OCI-LY7 (cell line): ENCODE measurements around the gene CNTRL. TPM values are rescaled to one million over a fixed set of nuclear protein-coding genes. Genes with fewer than 3 reads are reported as not detected.

ENCODE experiments used
- BruUV-seq: library from RNA; stranded (reverse); fragments of 400-500 nt; replicated peaks from 2 replicates; lab custom pipeline; 2021; lab: Mats Ljungman, UMichigan
- CTCF ChIA-PET: fragments of 300-600 bp; sonication (Branson Sonifier 250); formaldehyde crosslinking; loops from one replicate; lab custom pipeline; 2022; ENCODE audit warnings: antibody characterized with exemption; ENCODE audit not compliant: unreplicated experiment; lab: Charles Lee
- POLR2A ChIA-PET: fragments of 300-600 bp; sonication (Branson Sonifier 250); formaldehyde crosslinking; loops from one replicate; lab custom pipeline; 2022; ENCODE audit warnings: antibody characterized with exemption; lab: Charles Lee
- DNase-seq: peaks from one replicate; pipeline ENCODE4 v3.0.0-alpha.2; 2015; ENCODE audit warnings: low spot score
- H2AFZ ChIP-seq: fragments of 200-600 bp; sonication (generic), shearing (Covaris generic); 2 replicates; pipeline ENCODE4 v1.6.1; 2014; ENCODE audit warnings: mild to moderate bottlenecking, antibody characterized with exemption, low read length, moderate library complexity
- H3K27ac ChIP-seq: fragments of 200-600 bp; sonication (generic); 2 replicates; pipeline ENCODE4 v1.5.1; 2014; ENCODE audit warnings: mixed run types, low read depth, mild to moderate bottlenecking, moderate library complexity, low read length, inconsistent platforms; ENCODE audit not compliant: poor library complexity, severe bottlenecking
- H3K36me3 ChIP-seq: fragments of 200-600 bp; sonication (generic); 2 replicates; pipeline ENCODE4 v1.6.1; 2014; ENCODE audit warnings: mild to moderate bottlenecking, antibody characterized with exemption, low read length, moderate library complexity, mixed read lengths; ENCODE audit not compliant: insufficient read depth
- H3K4me1 ChIP-seq: fragments of 200-600 bp; sonication (generic); 2 replicates; pipeline ENCODE4 v1.5.1; 2014; ENCODE audit warnings: mild to moderate bottlenecking, low read length; ENCODE audit not compliant: insufficient read depth, poor library complexity, severe bottlenecking
- H3K4me2 ChIP-seq: fragments of 200-600 bp; sonication (generic); 2 replicates; pipeline ENCODE4 v1.6.1; 2014; ENCODE audit warnings: mild to moderate bottlenecking, low read length
- H3K4me3 ChIP-seq: fragments of 200-600 bp; sonication (generic); 2 replicates; pipeline ENCODE4 v1.5.1; 2014; ENCODE audit warnings: mild to moderate bottlenecking, low read depth, low read length; ENCODE audit not compliant: poor library complexity, severe bottlenecking
- H3K79me2 ChIP-seq: fragments of 200-600 bp; sonication (generic); 2 replicates; pipeline ENCODE4 v1.6.1; 2016; ENCODE audit warnings: low read depth, mild to moderate bottlenecking, low read length, moderate library complexity, mixed read lengths; ENCODE audit not compliant: insufficient read depth
- H3K9me2 ChIP-seq: fragments of 200-600 bp; sonication (generic); 2 replicates; pipeline ENCODE4 v1.6.1; 2016; ENCODE audit warnings: mild to moderate bottlenecking, low read length, mixed read lengths; ENCODE audit not compliant: insufficient read depth
- H3K9me3 ChIP-seq: fragments of 200-600 bp; sonication (generic); 2 replicates; pipeline ENCODE4 v1.6.1; 2014; ENCODE audit warnings: mild to moderate bottlenecking, mixed run types, low read length, mixed read lengths
- H4K20me1 ChIP-seq: fragments of 200-600 bp; sonication (generic); 2 replicates; pipeline ENCODE4 v1.6.1; 2014; ENCODE audit warnings: mild to moderate bottlenecking, antibody characterized with exemption, low read length, moderate library complexity, mixed read lengths; ENCODE audit not compliant: insufficient read depth
- EZH2phosphoT487 ChIP-seq: fragments of 200-600 bp; sonication (generic); IDR thresholded peaks from 2 replicates; pipeline ENCODE4 v1.6.1; 2018; ENCODE audit warnings: low read depth, borderline replicate concordance, mild to moderate bottlenecking, mixed run types, antibody characterized with exemption, low read length, moderate library complexity, mixed read lengths
- intact Hi-C: fragments of 100-400 bp; cut with micrococcal nuclease; formaldehyde crosslinking; loops from one replicate; pipeline ENCODE4 v1.10.0; 2022; ENCODE audit not compliant: unreplicated experiment
- small RNA-seq: library from RNA; depleted of rRNA; stranded (forward); fragments of <200 nt; gene quantifications from one replicate; pipeline ENCODE3, GENCODE V24; 2014
- total RNA-seq, 2 experiments: library from RNA; depleted of rRNA in 1 of 2; stranded (reverse); fragments of >200 nt in 1 of 2; shearing (Covaris generic) in 1 of 2; gene quantifications; 2 replicates each; pipeline ENCODE4 v1.2.3, GENCODE V29; 2014 to 2022
- TF ChIP-seq, protein P1 (sequence below): fragments of 200-600 bp; sonication (generic); conservative IDR thresholded peaks from 2 replicates; pipeline ENCODE4 v1.5.1; 2014; ENCODE audit warnings: mild to moderate bottlenecking, antibody characterized with exemption, low read length, moderate library complexity, mixed read lengths

Gene CNTRL
- total RNA-seq, 2 experiments from 2014 or later = 81.4 to 113 TPM

DNA sequence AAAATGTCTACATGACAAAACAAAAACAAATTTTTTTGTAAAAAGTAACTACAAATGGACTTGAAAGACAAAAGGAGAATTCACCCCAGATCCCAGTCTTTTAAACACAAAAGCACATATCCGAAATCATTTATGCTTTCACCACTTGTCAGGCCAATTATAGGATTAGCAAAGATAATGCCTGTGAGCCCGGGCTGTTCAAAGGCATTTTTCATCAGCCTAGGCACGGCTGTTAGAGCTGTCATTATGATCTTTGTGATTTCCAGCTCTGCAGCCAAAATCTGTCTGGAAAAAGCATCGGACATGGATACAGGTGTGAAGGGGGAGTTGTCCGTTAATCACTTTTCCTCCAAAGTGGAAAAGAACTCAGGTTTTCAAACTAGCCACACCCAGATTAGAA, 150.5 kb downstream of the CNTRL start:
- no peaks in the 10 kb centered on the region for H3K9me3 ChIP-seq
- no peaks in the 10 kb centered on the region for H3K4me1 ChIP-seq
- no peak for DNase-seq
- no peak overlapping the region for H3K4me3 ChIP-seq
- no TSS peak for BruUV-seq
- no peaks in the 10 kb centered on the region for H3K79me2 ChIP-seq
- ChIA-PET POLR2A (interaction anchor here (0.6 kb wide), 2 partner anchors 35 to 798 kb away, joined by 4 to 5 read pairs; no protein-coding TSS in a partner anchor), CTCF (no interaction called here)
- H2AFZ ChIP-seq = no peak overlapping the region
- TF ChIP-seq, protein P1, sequence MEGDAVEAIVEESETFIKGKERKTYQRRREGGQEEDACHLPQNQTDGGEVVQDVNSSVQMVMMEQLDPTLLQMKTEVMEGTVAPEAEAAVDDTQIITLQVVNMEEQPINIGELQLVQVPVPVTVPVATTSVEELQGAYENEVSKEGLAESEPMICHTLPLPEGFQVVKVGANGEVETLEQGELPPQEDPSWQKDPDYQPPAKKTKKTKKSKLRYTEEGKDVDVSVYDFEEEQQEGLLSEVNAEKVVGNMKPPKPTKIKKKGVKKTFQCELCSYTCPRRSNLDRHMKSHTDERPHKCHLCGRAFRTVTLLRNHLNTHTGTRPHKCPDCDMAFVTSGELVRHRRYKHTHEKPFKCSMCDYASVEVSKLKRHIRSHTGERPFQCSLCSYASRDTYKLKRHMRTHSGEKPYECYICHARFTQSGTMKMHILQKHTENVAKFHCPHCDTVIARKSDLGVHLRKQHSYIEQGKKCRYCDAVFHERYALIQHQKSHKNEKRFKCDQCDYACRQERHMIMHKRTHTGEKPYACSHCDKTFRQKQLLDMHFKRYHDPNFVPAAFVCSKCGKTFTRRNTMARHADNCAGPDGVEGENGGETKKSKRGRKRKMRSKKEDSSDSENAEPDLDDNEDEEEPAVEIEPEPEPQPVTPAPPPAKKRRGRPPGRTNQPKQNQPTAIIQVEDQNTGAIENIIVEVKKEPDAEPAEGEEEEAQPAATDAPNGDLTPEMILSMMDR = no peak
- no peak for TF ChIP-seq EZH2phosphoT487
- no peaks in the 10 kb centered on the region for H4K20me1 ChIP-seq
- H3K4me2 ChIP-seq = no peak overlapping the region
- H3K9me2 ChIP-seq = no peaks in the 10 kb centered on the region
- H3K36me3 ChIP-seq = no peaks in the 10 kb centered on the region
- H3K27ac ChIP-seq = no peak overlapping the region
- intact Hi-C loops = no loop called here

DNA sequence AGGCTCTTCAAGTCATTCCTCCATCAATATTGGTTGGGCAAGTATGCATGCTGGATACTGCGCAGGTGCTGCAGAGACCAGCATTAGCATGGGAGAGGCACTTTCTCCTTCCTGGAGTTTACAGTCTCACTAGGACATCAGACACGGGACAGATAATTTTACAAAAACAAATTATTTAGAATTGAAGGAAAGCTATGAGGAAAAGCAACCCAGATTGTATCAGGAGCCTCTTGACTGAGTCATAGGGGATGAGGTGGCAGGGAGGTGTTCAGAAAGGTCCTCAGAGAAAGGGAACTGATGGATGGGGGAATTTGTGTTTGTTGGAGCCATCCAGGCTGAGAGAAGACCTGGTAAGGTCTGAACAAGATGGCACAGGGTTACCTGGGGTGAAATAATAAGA, 151.4 kb downstream of the CNTRL start:
- BruUV-seq = no TSS peak
- Histone ChIP-seq H4K20me1 (no peaks in the 10 kb centered on the region), H3K79me2 (no peaks in the 10 kb centered on the region), H3K27ac (no peak overlapping the region), H3K4me1 (no peaks in the 10 kb centered on the region), H3K36me3 (peaks cover 3% of the 10 kb centered on the region; the same call in 1 of the 2 replicates), H3K9me3 (no peaks in the 10 kb centered on the region), H3K9me2 (no peaks in the 10 kb centered on the region), H3K4me3 (no peak overlapping the region), H2AFZ (no peak overlapping the region), H3K4me2 (no peak overlapping the region)
- intact Hi-C loops = no loop called here
- no peak for DNase-seq
- TF ChIP-seq, protein P1 = no peak
- no peak for TF ChIP-seq EZH2phosphoT487
- ChIA-PET CTCF (no interaction called here), POLR2A (interaction anchor here (1.1 kb wide), 1 partner anchor 9 kb away, joined by 3 read pairs; no protein-coding TSS in a partner anchor)

Small RNA genes lying within 50 kb of the gene (small RNA-seq; reads per million reads assigned to genes)
- gene RN7SL181P = not detected

Other genes with a start within 250 kb of the CNTRL start
- gene PSMD5, start 232.0 kb upstream of the CNTRL start, total RNA-seq (2014; rRNA removed; shearing (Covaris generic)) = 10.0 and 12.0 TPM in 2 replicates
- 33.3 and 36.8 TPM in 2 replicates for gene PSMD5, start 232.0 kb upstream of the CNTRL start, total RNA-seq (2022)
- gene PHF19, start 197.8 kb upstream of the CNTRL start, total RNA-seq (2014; rRNA removed; shearing (Covaris generic)) = 102 and 108 TPM in 2 replicates
- 211 and 214 TPM in 2 replicates for gene PHF19, start 197.8 kb upstream of the CNTRL start, total RNA-seq (2022)
- 23.7 and 24.2 TPM in 2 replicates for gene TRAF1, start 148.2 kb upstream of the CNTRL start, total RNA-seq (2014; rRNA removed; shearing (Covaris generic))
- gene TRAF1, start 148.2 kb upstream of the CNTRL start, total RNA-seq (2022) = 40.3 and 50.5 TPM in 2 replicates
- 2.7 and 3.8 TPM in 2 replicates for gene C5, start 24.7 kb upstream of the CNTRL start, total RNA-seq (2014; rRNA removed; shearing (Covaris generic))
- gene C5, start 24.7 kb upstream of the CNTRL start, total RNA-seq (2022) = 7.9 and 10.2 TPM in 2 replicates
- 8.1 and 8.6 TPM in 2 replicates for gene RAB14, start 126.9 kb downstream of the CNTRL start, total RNA-seq (2014; rRNA removed; shearing (Covaris generic))
- gene RAB14, start 126.9 kb downstream of the CNTRL start, total RNA-seq (2022) = 37.1 and 37.2 TPM in 2 replicates
- 10.9 and 16.3 TPM in 2 replicates for gene GSN, start 193.2 kb downstream of the CNTRL start, total RNA-seq (2014; rRNA removed; shearing (Covaris generic))
- gene GSN, start 193.2 kb downstream of the CNTRL start, total RNA-seq (2022) = 13.4 and 15.3 TPM in 2 replicates